Caki2 (cell line): ENCODE results near the gene GABPB1. TPM values are rescaled to one million over a fixed set of nuclear protein-coding genes. Genes with fewer than 3 reads are reported as not detected.

Source experiments
- DNase-seq: peaks from one replicate; pipeline ENCODE4 v3.0.0-alpha.2; 2015; ENCODE audit warnings: low read depth
- in situ Hi-C: cut with HindIII; loops from 2 replicates; pipeline ENCODE4 v1.10.0; 2016; ENCODE audit warnings: low sequenced_read_pairs, low pct_unique_long_range_greater_than_20kb, mixed read lengths
- total RNA-seq: library from RNA; depleted of rRNA; stranded (reverse); fragments of >200 nt; shearing (Covaris generic); gene quantifications from 2 replicates; pipeline ENCODE4 v1.2.3, GENCODE V29; 2014; ENCODE audit warnings: low replicate concordance; rRNA removed

Gene GABPB1
- total RNA-seq, 1 experiment from 2014 or later = 26.9 TPM

- DNase-seq = no peak
- in situ Hi-C loops = no loop called here
Observed at GRCh38 chr15:50228866-50229265, 126.1 kb downstream of the GABPB1 start.

DNA sequence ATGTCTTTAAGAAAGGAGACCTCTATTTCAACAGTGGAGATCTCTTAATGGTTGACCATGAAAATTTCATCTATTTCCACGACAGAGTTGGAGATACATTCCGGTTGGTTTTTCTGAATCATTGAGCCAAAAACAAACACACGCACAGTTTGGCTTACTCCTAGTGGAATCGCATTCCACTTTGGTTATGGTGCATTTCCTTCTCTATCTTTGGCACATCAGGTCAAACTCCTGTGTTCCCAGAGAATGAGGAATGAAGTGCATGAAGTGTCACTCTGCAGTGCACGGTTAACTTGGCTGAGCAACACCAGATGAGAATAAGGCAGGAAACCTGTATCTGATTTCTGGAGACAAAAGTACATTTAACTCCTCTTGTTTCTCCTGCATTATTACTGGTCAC lies 127.9 kb downstream of the GABPB1 start:
- DNase-seq = peak; percentile 67
- in situ Hi-C loops = no loop called here

DNA sequence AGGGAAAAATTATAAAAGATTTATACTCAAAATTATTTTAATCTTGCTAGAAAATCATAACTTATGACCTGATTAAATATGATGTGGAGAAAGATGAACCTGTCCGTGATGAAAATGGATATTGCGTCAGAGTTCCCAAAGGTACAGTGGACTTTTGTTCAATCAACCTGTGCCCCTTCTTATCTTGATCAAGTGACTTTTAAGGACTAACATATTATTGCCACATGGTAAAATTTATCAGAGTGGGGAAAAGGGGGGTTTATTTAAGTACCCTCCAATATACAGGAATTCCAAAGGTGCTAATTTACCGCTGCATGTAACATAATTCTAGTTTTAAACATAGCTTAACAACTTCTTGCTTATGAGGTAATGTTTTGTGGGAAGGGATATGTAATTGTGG lies 129.1 kb downstream of the GABPB1 start:
- in situ Hi-C loops = no loop called here
- no peak for DNase-seq

Other genes with a start within 250 kb of the GABPB1 start
- not detected in 2 replicates for gene ATP8B4, start 236.0 kb downstream of the GABPB1 start, total RNA-seq
- 0.06 and 0.57 TPM in 2 replicates for gene SLC27A2, start 173.0 kb downstream of the GABPB1 start, total RNA-seq
- gene HDC, start 89.5 kb downstream of the GABPB1 start, total RNA-seq = not detected in 2 replicates
- gene USP8, start 69.2 kb upstream of the GABPB1 start, total RNA-seq = 16.0 and 34.2 TPM in 2 replicates
- gene USP50, start 191.5 kb upstream of the GABPB1 start, total RNA-seq = not detected in 2 replicates